Caco-2 (cell line): Measurements from ENCODE around the gene INSYN2B. TPM values are rescaled to one million over a fixed set of nuclear protein-coding genes. Genes with fewer than 3 reads are reported as not detected.

ENCODE experiments used
- BruUV-seq: library from RNA; stranded (reverse); fragments of 400-500 nt; replicated peaks from 2 replicates; lab custom pipeline; 2021; lab: Mats Ljungman, UMichigan
- CTCF ChIA-PET: fragments of 300-600 bp; sonication (Branson Sonifier 250); formaldehyde crosslinking; loops from one replicate; lab custom pipeline; 2022; ENCODE audit warnings: antibody characterized with exemption; lab: Charles Lee
- POLR2A ChIA-PET: fragments of 300-600 bp; sonication (Branson Sonifier 250); formaldehyde crosslinking; loops from one replicate; lab custom pipeline; 2022; ENCODE audit warnings: antibody characterized with exemption; lab: Charles Lee
- DNase-seq, 2 experiments: peaks; one replicate each; pipeline versions ENCODE4 v3.0.0 to v3.0.0-alpha.2; 2020 to 2022
- H3K27me3 ChIP-seq: replicated peaks from 2 replicates; pipeline ENCODE4 v1.6.0; 2011; ENCODE audit warnings: low read length; ENCODE audit not compliant: control insufficient read depth, insufficient read depth
- H3K36me3 ChIP-seq: 2 replicates; pipeline ENCODE4 v1.5.1; 2011; ENCODE audit warnings: low read length; ENCODE audit not compliant: control insufficient read depth, insufficient read depth
- H3K4me1 ChIP-seq: fragments of 250-450 bp; sonication (Bioruptor Pico); 2 replicates; pipeline ENCODE4 v1.5.1; 2020; ENCODE audit warnings: mild to moderate bottlenecking
- H3K4me3 ChIP-seq: 2 replicates; pipeline ENCODE4 v1.5.1; 2011; ENCODE audit warnings: low read depth, mild to moderate bottlenecking, control low read depth, low read length
- H3K9me3 ChIP-seq: fragments of 250-450 bp; sonication (Bioruptor Pico); 2 replicates; pipeline ENCODE4 v1.5.1; 2020; ENCODE audit warnings: mild to moderate bottlenecking, moderate library complexity
- H3K27ac Mint-ChIP-seq: one replicate; pipeline ENCODE4 v1.8.0; 2022; ENCODE audit warnings: mixed read lengths; ENCODE audit not compliant: unreplicated experiment
- H3K27me3 Mint-ChIP-seq: one replicate; pipeline ENCODE4 v1.8.0; 2022; ENCODE audit warnings: mixed read lengths; ENCODE audit not compliant: insufficient read depth, unreplicated experiment
- H3K36me3 Mint-ChIP-seq: one replicate; pipeline ENCODE4 v1.8.0; 2022; ENCODE audit warnings: mild to moderate bottlenecking, mixed read lengths; ENCODE audit not compliant: insufficient read depth, unreplicated experiment
- H3K4me1 Mint-ChIP-seq: one replicate; pipeline ENCODE4 v1.8.0; 2022; ENCODE audit warnings: low read depth, mixed read lengths; ENCODE audit not compliant: unreplicated experiment
- H3K4me3 Mint-ChIP-seq: one replicate; pipeline ENCODE4 v1.8.0; 2022; ENCODE audit warnings: mild to moderate bottlenecking, moderate library complexity, mixed read lengths; ENCODE audit not compliant: unreplicated experiment
- H3K9me3 Mint-ChIP-seq: one replicate; pipeline ENCODE4 v1.8.0; 2022; ENCODE audit warnings: mixed read lengths; ENCODE audit not compliant: unreplicated experiment
- CTCF ChIP-seq, 2 experiments: fragments of 200-600 bp in 1 of 2; IDR thresholded peaks; 1 replicate in 1 of 2; 2 replicates in 1 of 2; pipeline versions ENCODE4 v1.5.1 to v1.8.0; 2011 to 2022; ENCODE audit warnings: antibody characterized with exemption in 1 of 2, control low read depth in 1 of 2, inconsistent platforms in 1 of 2, low read depth in 1 of 2, low read length in 1 of 2, mild to moderate bottlenecking in 1 of 2, moderate library complexity in 1 of 2; ENCODE audit not compliant: insufficient read depth in 1 of 2, severe bottlenecking in 1 of 2, unreplicated experiment in 1 of 2
- intact Hi-C: fragments of 100-400 bp; cut with micrococcal nuclease; formaldehyde crosslinking; loops from one replicate; pipeline ENCODE4 v1.10.0; 2022; ENCODE audit not compliant: unreplicated experiment
- total RNA-seq: library from RNA; stranded (reverse); gene quantifications from 2 replicates; pipeline ENCODE4 v1.2.3, GENCODE V29; 2022

INSYN2B gene
- total RNA-seq, 1 experiment from 2014 or later, result not detected

- H3K27me3 ChIP-seq, result no peaks in the 10 kb centered on the region
- CTCF ChIA-PET, result no interaction called here
- no peaks in the 10 kb centered on the region for H3K9me3 ChIP-seq
- no peaks in the 10 kb centered on the region for H3K4me1 Mint-ChIP-seq
- H3K36me3 Mint-ChIP-seq, result no peaks in the 10 kb centered on the region
- no peak for DNase-seq
- no peak overlapping the region for H3K4me3 Mint-ChIP-seq
- no TSS peak for BruUV-seq
- H3K27me3 Mint-ChIP-seq, result peaks cover 7% of the 10 kb centered on the region
- no peak overlapping the region for H3K27ac Mint-ChIP-seq
- H3K36me3 ChIP-seq, result no peaks in the 10 kb centered on the region
- no peak for TF ChIP-seq CTCF (IDR thresholded peaks at IDR 0.05; ENCODE audit: insufficient read depth in 1 of 2, low read depth in 1 of 2, low read length in 1 of 2, severe bottlenecking in 1 of 2, unreplicated experiment in 1 of 2)
- intact Hi-C loops, result no loop called here
- H3K4me1 ChIP-seq, result no peaks in the 10 kb centered on the region
- no peaks in the 10 kb centered on the region for H3K9me3 Mint-ChIP-seq
- no peak overlapping the region for H3K4me3 ChIP-seq
- POLR2A ChIA-PET, result no interaction called here
These were observed 33.5 kb downstream of the INSYN2B start for GRCh38 chr5:169946743-169947295.

DNA sequence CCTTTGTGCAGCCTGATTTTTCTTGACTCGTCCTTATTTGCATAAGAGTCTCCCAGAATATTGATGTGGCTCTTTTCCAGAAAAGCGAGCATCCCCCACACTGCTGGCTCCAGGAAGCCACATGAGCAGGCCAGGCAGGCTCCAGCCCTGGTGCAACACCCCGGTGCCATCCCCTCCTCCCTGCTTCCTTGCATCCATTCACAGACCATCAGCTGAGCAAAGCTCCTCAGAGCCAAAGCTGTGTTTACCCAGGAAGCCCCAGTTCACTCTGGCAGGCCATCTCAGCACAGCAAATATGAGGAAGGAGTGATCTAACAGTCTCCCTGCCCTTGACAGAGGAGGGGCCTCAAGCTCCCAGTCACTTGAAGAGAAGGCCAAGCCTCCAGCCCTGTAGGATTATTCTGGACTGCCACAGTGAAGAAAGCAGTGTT lies 34.4 kb downstream of the INSYN2B start:
- no peaks in the 10 kb centered on the region for H3K4me1 ChIP-seq
- ChIA-PET CTCF (interaction anchor here (0.6 kb wide), 1 partner anchor 22 kb away, joined by 4 read pairs; no protein-coding TSS in a partner anchor), POLR2A (no interaction called here)
- no peak overlapping the region for H3K4me3 ChIP-seq
- no TSS peak for BruUV-seq
- no peaks in the 10 kb centered on the region for H3K36me3 Mint-ChIP-seq
- no peak overlapping the region for H3K4me3 Mint-ChIP-seq
- H3K36me3 ChIP-seq, result no peaks in the 10 kb centered on the region
- no peak overlapping the region for H3K27ac Mint-ChIP-seq
- no peaks in the 10 kb centered on the region for H3K27me3 ChIP-seq
- H3K9me3 Mint-ChIP-seq, result no peaks in the 10 kb centered on the region
- H3K27me3 Mint-ChIP-seq, result peaks cover 7% of the 10 kb centered on the region
- no peak for TF ChIP-seq CTCF (IDR thresholded peaks at IDR 0.05; ENCODE audit: insufficient read depth in 1 of 2, low read depth in 1 of 2, low read length in 1 of 2, severe bottlenecking in 1 of 2, unreplicated experiment in 1 of 2)
- no peak for DNase-seq
- no peaks in the 10 kb centered on the region for H3K9me3 ChIP-seq
- no peaks in the 10 kb centered on the region for H3K4me1 Mint-ChIP-seq
- intact Hi-C loops, result no loop called here

DNA sequence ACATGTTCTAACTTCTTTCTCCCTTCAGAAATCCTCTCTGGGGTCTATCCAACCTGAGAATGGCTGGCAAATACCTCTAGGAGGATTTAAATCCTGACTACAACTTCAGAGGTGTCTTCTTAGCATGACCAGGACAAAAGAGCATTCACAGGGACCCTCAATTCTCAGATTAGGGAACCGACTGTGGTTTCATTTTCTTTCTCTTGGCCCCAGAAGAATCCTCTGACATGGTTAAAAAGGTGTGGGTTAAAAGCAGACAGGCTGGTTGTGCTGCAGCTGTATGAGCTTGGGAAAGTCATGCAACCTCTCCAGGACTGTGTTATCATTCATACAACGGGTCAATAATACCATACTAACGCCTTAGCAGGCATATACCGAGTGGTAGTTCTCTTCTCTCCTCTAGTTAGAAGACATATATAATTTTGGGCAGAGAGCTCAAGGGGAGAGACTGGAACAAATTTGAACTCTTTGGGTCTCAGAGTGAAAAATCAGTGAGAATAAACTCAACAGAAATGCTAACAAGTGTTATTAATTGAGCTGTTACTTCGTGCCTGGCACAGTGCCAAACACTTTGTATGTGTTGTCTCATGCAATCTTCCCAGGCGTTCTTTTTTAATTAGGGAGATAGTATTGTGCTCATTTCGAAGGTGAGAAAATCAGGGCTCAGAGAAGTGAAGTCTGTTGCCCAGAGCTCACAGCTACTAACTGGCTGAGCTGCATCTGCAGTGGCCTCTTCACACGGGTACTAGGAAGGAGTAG lies 35.2 kb downstream of the INSYN2B start:
- TF ChIP-seq CTCF (IDR thresholded peaks at IDR 0.05; ENCODE audit: insufficient read depth in 1 of 2, low read depth in 1 of 2, low read length in 1 of 2, severe bottlenecking in 1 of 2, unreplicated experiment in 1 of 2), result no peak
- intact Hi-C loops, result no loop called here
- Mint-ChIP-seq H3K27me3 (peaks cover 7% of the 10 kb centered on the region), H3K4me1 (no peaks in the 10 kb centered on the region), H3K4me3 (no peak overlapping the region), H3K27ac (no peak overlapping the region), H3K36me3 (no peaks in the 10 kb centered on the region), H3K9me3 (no peaks in the 10 kb centered on the region)
- ChIA-PET CTCF (interaction anchor here (0.6 kb wide), 1 partner anchor 23 kb away, joined by 4 read pairs; no protein-coding TSS in a partner anchor), POLR2A (no interaction called here)
- no peak for DNase-seq
- BruUV-seq, result no TSS peak
- Histone ChIP-seq H3K9me3 (no peaks in the 10 kb centered on the region), H3K4me3 (no peak overlapping the region), H3K4me1 (no peaks in the 10 kb centered on the region), H3K27me3 (no peaks in the 10 kb centered on the region), H3K36me3 (no peaks in the 10 kb centered on the region)
